Osteocyte (in vitro differentiated cells): ENCODE measurements around the gene TEX44. TPM values are rescaled to one million over a fixed set of nuclear protein-coding genes. Genes with fewer than 3 reads are reported as not detected.
A peak's percentile ranks its signal among the peaks of the same experiment; 100 is the strongest.

Experiments used
- DNase-seq: peaks from one replicate; pipeline ENCODE4 v3.0.0; 2021; ENCODE audit warnings: mixed read lengths; ENCODE audit not compliant: unreplicated experiment; ENCODE audit errors: extremely low spot score
- H3K27ac Mint-ChIP-seq: one replicate; pipeline ENCODE4 v1.8.0; 2021; ENCODE audit warnings: mild to moderate bottlenecking, mixed read lengths; ENCODE audit not compliant: unreplicated experiment
- H3K27me3 Mint-ChIP-seq: one replicate; pipeline ENCODE4 v1.8.0; 2021; ENCODE audit warnings: mixed read lengths; ENCODE audit not compliant: unreplicated experiment
- H3K36me3 Mint-ChIP-seq: one replicate; pipeline ENCODE4 v1.8.0; 2021; ENCODE audit warnings: mixed read lengths; ENCODE audit not compliant: unreplicated experiment
- H3K4me1 Mint-ChIP-seq: one replicate; pipeline ENCODE4 v1.8.0; 2021; ENCODE audit warnings: mixed read lengths; ENCODE audit not compliant: unreplicated experiment
- H3K4me3 Mint-ChIP-seq: one replicate; pipeline ENCODE4 v1.8.0; 2021; ENCODE audit warnings: mild to moderate bottlenecking, moderate library complexity, mixed read lengths; ENCODE audit not compliant: unreplicated experiment
- H3K9me3 Mint-ChIP-seq: one replicate; pipeline ENCODE4 v1.8.0; 2021; ENCODE audit warnings: mixed read lengths; ENCODE audit not compliant: unreplicated experiment
- total RNA-seq: library from RNA; stranded (reverse); gene quantifications from 2 replicates; pipeline ENCODE4 v1.2.1, GENCODE V29; 2021
- TF ChIP-seq, protein P1 (sequence below): fragments of 200-600 bp; sonication (generic); IDR thresholded peaks from 2 replicates; pipeline ENCODE4 v1.5.0; 2021; ENCODE audit warnings: antibody characterized with exemption, mild to moderate bottlenecking, moderate library complexity

The TEX44 gene
- total RNA-seq, 1 donor from 2014 or later = not detected

- Mint-ChIP-seq H3K36me3 (no peaks in the 10 kb centered on the region), H3K9me3 (no peaks in the 10 kb centered on the region), H3K27me3 (no peaks in the 10 kb centered on the region), H3K4me1 (peaks cover 16% of the 10 kb centered on the region), H3K4me3 (no peak overlapping the region), H3K27ac (no peak overlapping the region)
- TF ChIP-seq, protein P1, sequence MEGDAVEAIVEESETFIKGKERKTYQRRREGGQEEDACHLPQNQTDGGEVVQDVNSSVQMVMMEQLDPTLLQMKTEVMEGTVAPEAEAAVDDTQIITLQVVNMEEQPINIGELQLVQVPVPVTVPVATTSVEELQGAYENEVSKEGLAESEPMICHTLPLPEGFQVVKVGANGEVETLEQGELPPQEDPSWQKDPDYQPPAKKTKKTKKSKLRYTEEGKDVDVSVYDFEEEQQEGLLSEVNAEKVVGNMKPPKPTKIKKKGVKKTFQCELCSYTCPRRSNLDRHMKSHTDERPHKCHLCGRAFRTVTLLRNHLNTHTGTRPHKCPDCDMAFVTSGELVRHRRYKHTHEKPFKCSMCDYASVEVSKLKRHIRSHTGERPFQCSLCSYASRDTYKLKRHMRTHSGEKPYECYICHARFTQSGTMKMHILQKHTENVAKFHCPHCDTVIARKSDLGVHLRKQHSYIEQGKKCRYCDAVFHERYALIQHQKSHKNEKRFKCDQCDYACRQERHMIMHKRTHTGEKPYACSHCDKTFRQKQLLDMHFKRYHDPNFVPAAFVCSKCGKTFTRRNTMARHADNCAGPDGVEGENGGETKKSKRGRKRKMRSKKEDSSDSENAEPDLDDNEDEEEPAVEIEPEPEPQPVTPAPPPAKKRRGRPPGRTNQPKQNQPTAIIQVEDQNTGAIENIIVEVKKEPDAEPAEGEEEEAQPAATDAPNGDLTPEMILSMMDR = no peak
- DNase-seq = no peak
Observed at GRCh38 chr2:231634951-231635875, 42.5 kb downstream of the TEX44 start.

- TF ChIP-seq, protein P1 = no peak
- Mint-ChIP-seq H3K4me1 (peaks cover 40% of the 10 kb centered on the region), H3K27ac (peak overlapping the region; percentile 74), H3K36me3 (no peaks in the 10 kb centered on the region), H3K27me3 (no peaks in the 10 kb centered on the region), H3K4me3 (no peak overlapping the region), H3K9me3 (no peaks in the 10 kb centered on the region)
- no peak for DNase-seq
Observed at GRCh38 chr2:231640241-231640640, 47.6 kb downstream of the TEX44 start.

DNA sequence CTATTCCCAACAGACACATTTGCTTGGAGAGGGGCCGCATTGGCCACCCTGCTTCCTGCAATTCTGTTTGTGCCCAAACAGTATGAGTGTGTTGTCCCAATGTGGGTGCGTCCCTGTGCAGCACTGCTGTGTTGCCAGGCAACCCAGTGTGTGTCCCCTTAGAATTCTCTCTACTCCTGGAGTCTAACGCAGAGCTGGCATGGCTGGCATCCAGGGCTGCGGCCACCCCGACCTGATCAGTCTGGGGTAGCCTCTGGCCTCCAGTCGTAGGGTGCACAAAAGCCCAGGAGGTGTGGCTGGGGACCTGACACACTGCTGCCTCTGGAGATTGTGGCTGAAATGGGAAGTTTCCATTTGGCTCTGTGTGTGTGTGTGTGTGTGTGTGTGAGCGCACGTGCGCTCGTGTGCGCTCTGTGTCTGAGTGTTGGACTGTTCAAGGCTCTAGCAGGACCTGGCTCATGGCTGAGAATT is 48.0 kb downstream of the TEX44 start:
- H3K9me3 Mint-ChIP-seq = no peaks in the 10 kb centered on the region
- no peaks in the 10 kb centered on the region for H3K27me3 Mint-ChIP-seq
- peaks cover 40% of the 10 kb centered on the region for H3K4me1 Mint-ChIP-seq
- TF ChIP-seq, protein P1 = no peak
- H3K36me3 Mint-ChIP-seq = no peaks in the 10 kb centered on the region
- H3K4me3 Mint-ChIP-seq = no peak overlapping the region
- peak overlapping the region; percentile 74 for H3K27ac Mint-ChIP-seq
- DNase-seq = no peak

DNA sequence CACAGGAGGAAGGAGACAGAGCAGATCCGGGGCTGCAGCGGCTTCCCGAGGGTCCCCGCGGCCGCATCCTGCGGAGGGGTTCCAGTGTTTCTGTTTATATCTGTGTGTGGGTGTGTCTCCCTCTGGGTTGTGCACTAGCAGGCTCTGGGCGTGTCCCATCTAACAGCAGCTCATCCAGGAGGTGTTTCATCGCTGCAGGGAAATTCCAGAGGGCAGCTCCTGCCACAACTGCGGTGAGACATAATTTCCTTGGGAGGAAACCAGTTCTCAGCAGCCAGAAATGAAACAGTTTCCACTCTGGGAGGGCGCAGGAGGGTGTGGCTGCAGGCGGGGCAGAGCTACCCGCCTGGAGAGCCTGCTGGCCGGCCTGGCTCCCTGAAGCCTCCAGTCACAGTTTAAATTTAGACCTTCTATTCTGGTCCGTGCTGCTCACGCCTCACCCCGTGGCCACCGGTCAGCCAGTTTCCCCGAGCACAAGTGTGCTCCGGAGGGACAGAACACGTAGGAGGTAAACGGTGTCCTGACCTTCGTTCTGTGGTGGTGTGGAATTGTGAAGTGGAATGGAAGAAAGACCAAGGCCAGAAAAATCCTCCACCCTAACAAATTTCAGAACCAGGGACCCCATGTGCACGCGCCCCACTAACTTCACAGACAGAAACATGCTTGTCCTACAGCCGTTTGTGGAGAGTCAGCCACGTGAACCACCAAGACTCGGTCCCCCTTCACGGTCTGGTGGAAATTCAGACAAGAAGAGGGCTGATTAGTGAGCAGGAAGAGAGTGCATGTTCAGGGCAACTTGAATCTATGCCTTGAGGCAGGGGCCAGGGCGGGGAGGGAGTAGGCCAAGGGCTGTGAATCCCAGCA is 50.2 kb downstream of the TEX44 start:
- TF ChIP-seq, protein P1 = no peak
- DNase-seq = peak; percentile 95
- no peaks in the 10 kb centered on the region for H3K27me3 Mint-ChIP-seq
- H3K9me3 Mint-ChIP-seq = no peaks in the 10 kb centered on the region
- peak overlapping the region; percentile 99 for H3K27ac Mint-ChIP-seq
- no peaks in the 10 kb centered on the region for H3K36me3 Mint-ChIP-seq
- peak overlapping the region; percentile 64 for H3K4me3 Mint-ChIP-seq
- H3K4me1 Mint-ChIP-seq = peaks cover 38% of the 10 kb centered on the region
